Measurements from ENCODE around the gene IL27RA. TPM values are rescaled to one million over a fixed set of nuclear protein-coding genes. Genes with fewer than 3 reads are reported as not detected.

IL27RA gene
- total and polyA plus RNA-seq, 2 of the 4 experiments (the other 2 are of a cell fraction) = 2.9 to 5.1 TPM

- Histone ChIP-seq H4K5ac (ENCODE audit: low read depth, low read length) (no peak overlapping the region), H2BK120ac (ENCODE audit: low read depth, low read length) (no peak overlapping the region), H2AK9ac (replicated peaks; ENCODE audit: low read depth, low read length, poor library complexity) (peak overlapping the region; percentile 75), H3K9me1 (ENCODE audit: insufficient read depth, low read length) (no peaks in the 10 kb centered on the region), H4K8ac (ENCODE audit: low read depth in 2 of 2, low read length in 2 of 2) (no peak overlapping the region), H3K27ac (ENCODE audit: insufficient read depth, low read length) (no peak overlapping the region), H3K4ac (ENCODE audit: low read depth, low read length) (no peak overlapping the region), H3K9ac (ENCODE audit: low read depth, low read length) (peak overlapping the region; percentile 23; the same call in 1 of the 2 replicates), H3K56ac (ENCODE audit: extremely low read depth, insufficient read depth, low read length) (peak overlapping the region; percentile 16; the same call in 1 of the 2 replicates), H3K27me3 (ENCODE audit: control insufficient read depth, insufficient read depth, low read length) (no peaks in the 10 kb centered on the region), H4K91ac (ENCODE audit: insufficient read depth, low read depth, low read length) (no peak overlapping the region), H3K4me3 (ENCODE audit: insufficient read depth, low read depth, low read length) (peak overlapping the region; percentile 62), H2BK20ac (ENCODE audit: low read depth, low read length) (no peak overlapping the region), H3K79me1 (ENCODE audit: low read depth in 1 of 2, low read length in 2 of 2) (peaks cover 0 to 6% of the 10 kb centered on the region in 2 experiments; a peak in 2 of 4 replicates), H2BK5ac (ENCODE audit: low read depth, low read length, poor library complexity, severe bottlenecking) (no peak overlapping the region), H2AFZ (replicated peaks; ENCODE audit: low read length, poor library complexity) (no peak overlapping the region), H2AK5ac (ENCODE audit: low read depth, low read length) (peak overlapping the region; percentile 37; the same call in 1 of the 2 replicates), H3K14ac (replicated peaks; ENCODE audit: low read depth, low read length) (0 out of 2 replicates have a peak overlapping the region, but pooled peaks have one; percentile 70), H3K9me3 (ENCODE audit: control insufficient read depth, insufficient read depth, low read length) (peaks cover 8% of the 10 kb centered on the region), H3K4me2 (ENCODE audit: low read depth, low read length) (peak overlapping the region; percentile 63), H2BK15ac (ENCODE audit: low read depth, low read length) (no peak overlapping the region), H4K20me1 (ENCODE audit: insufficient read depth, low read length) (peaks cover 7% of the 10 kb centered on the region), H3K23ac (ENCODE audit: low read depth, low read length) (peak overlapping the region; percentile 80; the same call in 1 of the 2 replicates), H3K18ac (ENCODE audit: low read depth, low read length) (no peak overlapping the region), H3K36me3 (ENCODE audit: control insufficient read depth, insufficient read depth, low read length) (peaks cover 12% of the 10 kb centered on the region), H3K4me1 (ENCODE audit: control insufficient read depth, insufficient read depth, low read length) (no peaks in the 10 kb centered on the region)
- CTCF ChIA-PET = no interaction called here
- POLR2A ChIA-PET (ENCODE audit: unreplicated experiment) = no interaction called here
- intact Hi-C loops (cut with micrococcal nuclease) = no loop called here
- TF ChIP-seq, protein P1, sequence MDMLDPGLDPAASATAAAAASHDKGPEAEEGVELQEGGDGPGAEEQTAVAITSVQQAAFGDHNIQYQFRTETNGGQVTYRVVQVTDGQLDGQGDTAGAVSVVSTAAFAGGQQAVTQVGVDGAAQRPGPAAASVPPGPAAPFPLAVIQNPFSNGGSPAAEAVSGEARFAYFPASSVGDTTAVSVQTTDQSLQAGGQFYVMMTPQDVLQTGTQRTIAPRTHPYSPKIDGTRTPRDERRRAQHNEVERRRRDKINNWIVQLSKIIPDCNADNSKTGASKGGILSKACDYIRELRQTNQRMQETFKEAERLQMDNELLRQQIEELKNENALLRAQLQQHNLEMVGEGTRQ (IDR thresholded peaks at IDR 0.05; ENCODE audit: low read depth, low read length) = no peak
- TF ChIP-seq ELK1 (IDR thresholded peaks at IDR 0.05; ENCODE audit: borderline replicate concordance, low read depth, low read length) (no peak), MAZ (IDR thresholded peaks at IDR 0.05; ENCODE audit: borderline replicate concordance, low read depth, low read length) (no peak), RAD21 (IDR thresholded peaks at IDR 0.05; ENCODE audit: low read length) (no peak), MAFK (IDR thresholded peaks at IDR 0.05; ENCODE audit: low read depth, low read length) (no peak)
- dilution Hi-C loops (cut with HindIII; ENCODE audit: low sequenced_read_pairs, unreplicated experiment) = no loop called here
- ATAC-seq (ENCODE audit: low read depth) (no peak), DNase-seq (no peak)
- no TSS peak for BruUV-seq (replicated peaks)
- 82% methylated on average over 15 of the region's 30 CpGs; no CpG with 5 or more reads in 1 of the 2 experiments for WGBS, 2 experiments (ENCODE audit: extremely low coverage in 2 of 2, insufficient read length in 1 of 2)
- in situ Hi-C loops (cut with MboI; ENCODE audit: low sequenced_read_pairs) = loop anchor here (25.0 kb wide), 1 partner anchor 327 kb away; the partner anchor contains the start of genes C19orf53 and MRI1
Observed at GRCh38 chr19:14088634-14089411, 57.3 kb downstream of the IL27RA start.

Measured in IMR-90 (cell line).